Fibroblast of lung (primary cell): ENCODE measurements around the gene ZNF664.

Experiments
- CTCF ChIP-seq, 2 donors: IDR thresholded peaks in 1 of 2; conservative IDR thresholded peaks in 1 of 2; 1 replicate in 1 of 2; 2 replicates in 1 of 2; pipeline ENCODE4 v1.5.1; 2011 to 2012; ENCODE audit warnings: low read length in 2 of 2, control low read depth in 1 of 2, inconsistent platforms in 1 of 2, low read depth in 1 of 2, mild to moderate bottlenecking in 1 of 2
- EZH2 ChIP-seq: IDR thresholded peaks from 2 replicates; pipeline ENCODE4 v1.5.1; 2012; ENCODE audit warnings: low read length, control low read depth, mild to moderate bottlenecking; ENCODE audit errors: missing control alignments

GRCh38 chr12:124000111-124000510 lies 27.1 kb downstream of the ZNF664 start:
- no peak for TF ChIP-seq CTCF (conservative IDR thresholded peaks at IDR 0.05 in 1 of 2, IDR thresholded peaks at IDR 0.05 in 1 of 2; ENCODE audit: low read depth in 1 of 2, low read length in 2 of 2)
- TF ChIP-seq EZH2, result no peak
